ENCODE data around the gene PAM16.

- TF ChIP-seq SP1 (IDR thresholded peaks at IDR 0.05; ENCODE audit: low read depth, low read length), result no peak
- TF ChIP-seq RBBP5 (IDR thresholded peaks at IDR 0.05; ENCODE audit: borderline replicate concordance, low read depth, low read length), result no peak
- no peak for TF ChIP-seq POLR2AphosphoS5 (IDR thresholded peaks at IDR 0.05; ENCODE audit: low read depth, low read length)
- TF ChIP-seq EP300 (IDR thresholded peaks at IDR 0.05; ENCODE audit: borderline replicate concordance in 1 of 2, low read depth in 2 of 2, low read length in 2 of 2), result no peak
- TF ChIP-seq EZH2 (IDR thresholded peaks at IDR 0.05; ENCODE audit: low read depth, low read length, severe bottlenecking), result no peak
- TF ChIP-seq POLR2A (IDR thresholded peaks at IDR 0.05; ENCODE audit: control extremely low read depth in 1 of 2, low read depth in 2 of 2, low read length in 2 of 2), result no peak
- no peak for TF ChIP-seq PHF8 (conservative IDR thresholded peaks at IDR 0.05; ENCODE audit: low read depth, low read length)
- TF ChIP-seq CTCF (IDR thresholded peaks at IDR 0.05; ENCODE audit: control extremely low read depth in 1 of 3, insufficient read depth in 1 of 3, low read depth in 1 of 3, low read length in 3 of 3), result no peak
These were observed 47.1 kb downstream of the PAM16 start for GRCh38 chr16:4303973-4304372.
